Measurements from ENCODE around the gene ZSCAN5C.
"Not testable (repeated sequence)": the region's sequence is repeated elsewhere in the genome, so short reads cannot be mapped to it uniquely, and the experiment has no call there.

ZSCAN5C gene

GRCh38 chr19:56193981-56194640 is 8.0 kb upstream of the ZSCAN5C start:
- FAIRE-seq, result no peak

- not testable (repeated sequence) for FAIRE-seq
Measured at GRCh38 chr19:56197646-56198045, 4.4 kb upstream of the ZSCAN5C start, which contains the start of gene ZSCAN5B. Gene ZSCAN5B, minus strand, starts transcription at chr19:56197783. Its CDS starts 4,731 bp downstream, at chr19:56193052.

GRCh38 chr19:56199687-56200086 is 2.4 kb upstream of the ZSCAN5C start:
- FAIRE-seq, result no peak

DNA sequence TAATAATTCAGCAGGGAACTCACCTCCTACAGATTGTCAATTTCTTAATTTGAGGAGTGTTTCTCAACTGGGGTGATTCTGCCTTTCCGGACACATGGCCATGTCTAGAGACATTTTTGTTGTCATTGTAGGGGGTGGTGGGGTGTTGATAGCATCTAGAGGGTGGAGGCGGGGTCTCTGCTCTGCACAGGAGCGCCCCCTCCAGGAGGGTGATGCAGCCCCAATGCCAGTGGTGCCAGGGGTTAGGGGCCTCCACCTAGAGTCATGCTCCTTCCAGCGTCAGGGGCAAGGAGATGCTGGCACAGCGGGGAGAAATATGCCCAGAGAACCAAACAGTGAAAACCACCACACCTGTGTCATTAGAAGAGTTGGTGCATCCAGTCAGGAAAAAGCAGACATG is 5.5 kb downstream of the ZSCAN5C start:
- FAIRE-seq, result not testable (repeated sequence)

DNA sequence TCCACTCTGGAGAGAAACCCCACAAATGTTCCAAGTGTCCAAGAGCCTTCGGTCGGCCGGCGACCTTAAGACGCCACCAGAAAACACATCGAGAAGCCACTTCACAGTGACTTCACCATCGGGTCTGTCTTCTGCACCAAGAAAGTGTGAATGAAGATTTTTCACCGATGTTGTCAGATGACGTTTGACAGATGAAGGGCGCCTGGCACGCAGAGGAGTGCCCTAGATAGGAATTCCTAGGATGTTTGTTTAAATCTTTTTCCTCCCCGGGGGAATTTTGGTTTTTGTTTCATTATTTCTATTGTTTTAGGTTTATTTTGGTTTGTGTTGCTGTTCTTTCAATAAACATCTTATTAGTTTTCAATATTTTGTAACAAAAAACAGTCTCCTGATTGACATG is 7.0 kb downstream of the ZSCAN5C start:
- FAIRE-seq, result no peak

DNA sequence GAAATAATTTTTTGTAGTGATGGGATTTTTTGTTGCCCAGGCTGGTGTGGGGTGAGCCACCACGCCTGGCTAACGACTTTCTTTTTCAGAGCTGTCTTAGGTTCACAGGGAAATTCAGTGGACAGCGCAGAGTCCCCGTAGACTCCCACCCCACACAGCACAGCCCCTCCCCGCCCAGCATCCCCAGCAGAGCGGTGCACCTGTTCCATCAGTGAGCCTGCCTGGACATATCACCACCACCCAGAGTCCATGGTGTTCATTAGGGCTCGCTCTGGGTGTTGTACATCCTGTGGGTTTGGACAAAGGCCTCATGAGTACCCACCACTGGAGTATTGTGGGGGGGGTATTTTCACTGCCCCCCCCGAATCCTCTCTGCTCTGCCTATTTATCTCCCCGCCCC is 8.0 kb downstream of the ZSCAN5C start:
- FAIRE-seq, result not testable (repeated sequence)

DNA sequence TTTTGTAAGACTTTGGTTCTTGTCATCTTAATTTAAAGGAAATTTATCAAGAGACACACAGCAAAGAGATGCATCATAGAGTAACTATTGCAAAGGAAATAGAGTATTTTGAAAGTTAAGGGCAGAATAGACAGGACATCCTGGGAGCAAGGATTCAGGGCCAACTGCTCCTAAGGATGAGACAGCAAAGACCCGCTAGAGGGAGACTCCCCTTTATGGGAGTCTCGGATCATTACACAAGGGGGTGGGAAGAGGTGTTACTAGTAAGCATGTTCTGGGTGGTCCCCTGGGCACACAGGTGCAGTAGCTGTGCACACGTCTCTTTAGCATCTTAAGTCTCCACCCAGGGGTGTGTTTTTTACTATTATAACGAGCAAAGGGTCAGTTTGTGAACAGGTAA is 9.6 kb downstream of the ZSCAN5C start:
- FAIRE-seq, result no peak

GRCh38 chr19:56217039-56217949 is 15.2 kb downstream of the ZSCAN5C start:
- no peak for FAIRE-seq

DNA sequence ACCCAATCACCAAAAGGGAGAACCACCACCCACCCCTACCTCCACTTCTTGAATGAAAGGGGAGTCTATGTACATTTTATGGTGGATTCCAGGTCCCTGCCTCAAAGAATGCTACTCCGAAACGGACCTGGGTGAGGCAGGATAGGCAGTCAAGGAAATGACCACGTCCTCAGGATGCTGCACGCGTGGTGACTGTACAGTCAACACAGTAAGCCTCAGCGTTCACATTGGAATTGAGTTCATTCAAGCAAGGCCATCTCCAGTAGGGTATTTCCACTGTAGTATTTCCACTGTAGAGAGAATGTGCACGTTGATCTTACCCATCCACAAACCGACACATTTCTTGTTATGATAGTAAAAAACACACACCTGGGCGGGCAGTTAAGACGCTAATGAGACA is 16.9 kb downstream of the ZSCAN5C start:
- no peak for FAIRE-seq

GRCh38 chr19:56221442-56221841 is 19.4 kb downstream of the ZSCAN5C start:
- FAIRE-seq, result not testable (repeated sequence)

DNA sequence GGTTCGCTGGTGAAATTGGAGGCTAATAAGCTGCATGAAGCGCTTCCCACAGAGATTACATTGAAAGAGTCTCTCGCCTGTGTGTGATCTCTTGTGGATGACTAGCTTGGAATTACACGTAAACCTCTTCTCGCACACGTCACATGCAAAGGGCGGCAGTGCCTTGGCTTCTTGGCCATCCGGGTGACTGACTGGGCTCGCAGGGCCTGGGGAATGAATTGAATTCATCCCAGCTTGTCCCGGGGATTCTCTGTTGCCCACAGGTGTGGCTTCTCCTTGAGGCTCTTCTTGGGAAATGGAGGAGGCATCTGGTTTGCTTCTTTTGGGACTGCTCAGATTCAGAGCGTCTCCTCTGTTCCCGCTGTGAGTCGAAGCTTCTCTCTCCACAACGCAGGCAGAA is 19.8 kb downstream of the ZSCAN5C start:
- FAIRE-seq, result no peak

DNA sequence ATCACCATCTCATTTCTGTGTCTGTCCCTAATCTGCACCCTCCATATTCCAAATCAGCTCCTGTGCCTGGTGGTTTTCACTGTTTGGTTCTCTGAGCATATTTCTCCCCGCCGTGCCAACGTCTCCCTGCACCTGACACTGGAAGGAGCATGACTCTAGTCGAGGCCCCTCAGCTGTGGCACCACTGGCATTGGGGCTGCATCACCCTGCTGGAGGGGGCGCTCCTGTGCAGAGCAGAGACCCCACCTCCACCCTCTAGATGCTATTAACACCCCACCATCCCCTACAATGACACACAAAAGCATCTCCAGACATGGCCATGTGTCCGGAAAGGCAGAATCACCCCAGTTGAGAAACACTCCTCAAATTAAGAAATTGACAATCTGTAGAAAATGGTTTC is 20.8 kb downstream of the ZSCAN5C start:
- FAIRE-seq, result no peak

GRCh38 chr19:56223481-56223880 is 21.4 kb downstream of the ZSCAN5C start:
- FAIRE-seq, result no peak

DNA sequence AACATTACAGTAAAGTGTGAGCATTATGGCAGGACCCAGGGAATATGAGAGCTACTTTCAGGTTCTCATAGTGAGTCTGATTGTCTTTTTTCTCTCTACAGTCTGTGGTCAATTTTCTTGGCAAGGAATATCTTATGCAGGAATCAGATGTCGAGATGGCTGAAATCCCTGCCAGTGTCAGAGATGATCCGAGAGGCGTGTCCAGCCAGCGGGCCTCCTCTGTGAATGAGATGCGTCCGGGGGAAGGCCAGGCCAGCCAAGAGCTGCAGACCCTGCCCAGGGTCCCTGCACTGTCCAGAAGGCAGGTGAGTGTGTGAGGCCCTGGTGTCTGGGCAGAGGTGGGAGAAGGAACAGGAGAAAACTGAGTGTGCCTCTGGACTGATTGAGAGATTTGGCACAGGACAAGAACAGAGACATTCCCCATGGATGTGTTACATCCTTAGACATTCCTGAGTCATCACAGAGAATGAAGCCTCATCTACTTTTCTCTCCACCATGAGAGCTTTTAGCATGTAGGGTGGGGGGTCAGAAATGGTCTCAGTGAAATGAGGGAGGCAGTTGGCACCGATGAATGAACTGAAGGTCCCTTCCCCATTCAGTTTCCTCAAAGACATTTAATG is 43.2 kb downstream of the ZSCAN5C start:
- FAIRE-seq, result no peak

DNA sequence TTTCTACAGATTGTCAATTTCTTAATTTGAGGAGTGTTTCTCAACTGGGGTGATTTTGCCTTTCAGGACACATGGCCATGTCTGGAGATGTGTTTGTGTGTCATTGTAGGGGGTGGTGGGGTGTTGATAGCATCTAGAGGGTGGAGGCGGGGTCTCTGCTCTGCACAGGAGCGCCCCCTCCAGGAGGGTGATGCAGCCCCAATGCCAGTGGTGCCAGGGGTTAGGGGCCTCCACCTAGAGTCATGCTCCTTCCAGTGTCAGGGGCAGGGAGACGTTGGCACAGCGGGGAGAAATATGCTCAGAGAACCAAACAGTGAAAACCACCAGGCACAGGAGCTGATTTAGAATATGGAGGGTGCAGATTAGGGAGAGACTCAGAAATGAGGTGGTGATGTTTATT is 43.7 kb downstream of the ZSCAN5C start:
- not testable (repeated sequence) for FAIRE-seq

DNA sequence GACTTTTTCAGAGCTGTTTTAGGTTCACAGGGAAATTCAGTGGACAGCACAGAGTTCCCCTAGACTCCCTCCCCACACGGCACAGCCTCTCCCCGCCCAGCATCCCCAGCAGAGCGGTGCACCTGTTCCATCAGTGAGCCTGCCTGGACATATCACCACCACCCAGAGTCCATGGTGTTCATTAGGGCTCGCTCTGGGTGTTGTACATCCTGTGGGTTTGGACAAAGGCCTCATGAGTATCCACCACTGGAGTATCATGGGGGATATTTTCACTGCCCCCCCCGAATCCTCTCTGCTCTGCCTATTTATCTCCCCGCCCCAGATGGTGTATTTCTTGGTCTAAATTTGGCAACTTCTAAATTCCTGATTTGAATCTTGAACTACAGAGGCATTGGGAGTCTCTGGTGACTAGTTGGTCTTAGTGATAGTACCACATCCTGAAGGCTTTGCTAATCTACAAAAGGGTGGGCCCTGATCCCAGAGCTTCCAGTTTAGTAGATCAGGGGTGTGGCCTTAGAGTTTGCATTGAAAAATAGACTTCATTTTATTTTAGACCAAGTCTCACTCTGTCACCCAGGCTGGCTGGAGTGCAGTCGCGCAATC is 46.8 kb downstream of the ZSCAN5C start:
- FAIRE-seq, result not testable (repeated sequence)

DNA sequence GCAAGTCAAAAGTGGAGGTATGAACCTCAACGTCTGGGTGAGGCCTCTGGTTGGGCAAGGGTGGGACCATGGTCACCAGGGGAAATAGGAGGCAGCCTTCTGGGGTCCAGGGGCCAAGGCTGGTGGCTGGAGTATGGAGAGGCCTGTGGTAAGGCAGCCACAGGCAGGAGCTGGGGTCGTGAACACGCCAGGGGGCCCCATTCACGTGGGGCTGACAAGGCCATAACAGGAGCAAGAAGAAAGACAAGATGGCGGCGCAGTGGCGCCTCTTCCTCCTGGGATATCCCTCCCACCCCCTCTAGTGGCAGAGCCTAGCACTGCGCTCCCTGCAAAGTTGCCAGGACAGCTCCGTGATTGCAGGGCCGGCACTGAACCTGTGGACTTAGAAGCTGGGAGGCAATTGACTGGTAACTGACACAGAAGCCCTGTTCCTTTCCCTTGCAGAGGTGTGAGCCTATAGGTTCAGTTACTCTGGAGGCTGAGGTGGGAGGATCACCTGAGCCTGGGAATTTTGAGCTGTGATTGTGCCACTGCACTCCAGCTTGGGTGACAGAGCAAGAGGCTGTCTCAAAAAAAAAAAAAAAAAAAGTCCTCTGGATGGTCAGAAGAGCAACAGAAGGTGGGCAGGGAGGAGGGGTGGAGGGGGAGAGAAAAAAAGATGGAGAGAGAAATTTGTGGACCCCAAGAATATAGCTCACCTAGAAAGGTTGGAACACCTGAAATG is 50.8 kb downstream of the ZSCAN5C start:
- no peak for FAIRE-seq

DNA sequence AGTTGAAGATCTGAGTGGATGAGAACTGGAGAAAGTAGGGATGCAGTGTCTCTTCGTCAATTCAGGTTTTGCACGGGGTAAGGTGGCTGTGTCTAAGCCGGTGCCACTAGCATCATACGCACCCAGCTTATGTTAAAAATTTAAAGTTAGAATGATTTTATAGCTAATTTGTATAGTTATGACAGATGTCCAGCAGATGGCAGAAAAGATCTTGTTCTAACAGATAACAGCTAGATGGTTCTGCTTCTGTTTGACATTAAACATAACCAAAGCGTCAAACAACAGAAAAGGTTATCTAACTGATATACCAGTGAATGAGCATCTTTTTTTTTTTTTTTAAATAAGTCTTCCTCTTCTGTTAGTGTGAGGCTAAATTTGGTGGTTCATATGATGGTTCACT is 51.7 kb downstream of the ZSCAN5C start:
- FAIRE-seq, result no peak

DNA sequence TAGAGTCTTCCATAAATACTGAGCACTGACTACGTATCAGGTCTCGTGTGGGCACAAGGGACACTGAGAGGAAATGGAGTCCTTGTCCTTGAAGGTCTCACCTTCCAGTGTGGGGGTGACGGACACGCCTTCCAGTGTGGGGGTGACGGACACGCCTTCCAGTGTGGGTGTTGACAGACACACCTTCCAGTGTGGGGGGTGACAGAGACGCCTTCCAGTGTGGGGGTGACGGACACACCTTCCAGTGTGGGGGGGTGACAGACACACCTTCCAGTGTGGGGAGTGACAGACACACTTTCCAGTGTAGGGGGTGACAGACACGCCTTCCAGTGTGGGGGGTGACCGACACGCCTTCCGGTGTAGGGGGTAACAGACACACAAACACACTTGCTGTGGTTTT is 56.2 kb downstream of the ZSCAN5C start:
- FAIRE-seq, result no peak
